Measurements from ENCODE around the gene MRPL11. TPM values are rescaled to one million over a fixed set of nuclear protein-coding genes. Genes with fewer than 3 reads are reported as not detected.

The MRPL11 gene
- total and polyA plus RNA-seq, 2 donors (not counting 3 experiments of a cell fraction or from before 2014, with no cell fraction given), result 54.9 to 69.1 TPM

- intact Hi-C loops (cut with micrococcal nuclease) (loop anchor here (2.0 kb wide), 1 partner anchor 46 kb away; the partner anchor contains the start of gene NPAS4), dilution Hi-C loops (cut with MboI; ENCODE audit: extremely low pct_ligation_motif_present, low sequenced_read_pairs) (no loop called here)
- POLR2A ChIA-PET, result interaction anchor here (1.2 kb wide), 1 partner anchor 13 kb away, joined by 15 read pairs; the partner anchor contains the start of gene DPP3
- Histone ChIP-seq H3K9me3 (replicated peaks; ENCODE audit: control insufficient read depth, insufficient read depth, low read length) (no peaks in the 10 kb centered on the region), H3K4me1 (ENCODE audit: control insufficient read depth, extremely low read depth, insufficient read depth, low read length) (peaks cover 10% of the 10 kb centered on the region), H3K79me2 (ENCODE audit: control insufficient read depth, insufficient read depth, low read length) (no peaks in the 10 kb centered on the region), H3K4me2 (ENCODE audit: insufficient read depth, low read length) (peak overlapping the region; percentile 26), H3K9ac (replicated peaks; ENCODE audit: extremely low read depth, insufficient read depth, low read length) (peak overlapping the region; percentile 4), H3K27ac (ENCODE audit: insufficient read depth, low read depth, low read length) (no peak overlapping the region), H2AFZ (ENCODE audit: low read depth, low read length) (peak overlapping the region; percentile 32), H4K20me1 (replicated peaks; ENCODE audit: control insufficient read depth, extremely low read depth, insufficient read depth, low read length) (no peaks in the 10 kb centered on the region), H3K27me3 (ENCODE audit: control insufficient read depth in 2 of 2, insufficient read depth in 2 of 2, low read length in 2 of 2) (peaks cover 0 to 2% of the 10 kb centered on the region in 2 experiments), H3K36me3 (ENCODE audit: control insufficient read depth in 2 of 2, extremely low read depth in 1 of 2, insufficient read depth in 2 of 2, low read length in 2 of 2) (no peaks in the 10 kb centered on the region), H3K9me1 (replicated peaks; ENCODE audit: control insufficient read depth, extremely low read depth, insufficient read depth, low read length) (no peaks in the 10 kb centered on the region), H3K4me3 (replicated peaks in 1 of 3; ENCODE audit: insufficient read depth in 1 of 3, low read depth in 1 of 3, low read length in 3 of 3) (peak overlapping the region; percentile 7 to 63 (median 32))
- FAIRE-seq, result no peak
- peak; percentile 23 for TF ChIP-seq POLR2AphosphoS5 (IDR thresholded peaks at IDR 0.05; ENCODE audit: insufficient read depth, low read depth, low read length)
- TF ChIP-seq MYC (IDR thresholded peaks at IDR 0.05; ENCODE audit: low read depth, low read length), result no peak
- no peak for TF ChIP-seq POLR2A (IDR thresholded peaks at IDR 0.05; ENCODE audit: low read depth, low read length)
- no peak for TF ChIP-seq FOS (IDR thresholded peaks at IDR 0.05; ENCODE audit: borderline replicate concordance, insufficient read depth, low read length)
- no peak for TF ChIP-seq MAX (IDR thresholded peaks at IDR 0.05; ENCODE audit: insufficient read depth, insufficient read length)
- peak; percentile 20 to 29 for TF ChIP-seq CTCF (IDR thresholded peaks at IDR 0.05; ENCODE audit: extremely low read depth in 1 of 2, insufficient read depth in 1 of 2, low read depth in 1 of 2, low read length in 2 of 2)
- no peak for TF ChIP-seq JUN (IDR thresholded peaks at IDR 0.05; ENCODE audit: borderline replicate concordance, insufficient read depth, insufficient read length, low read depth)
- TF ChIP-seq GATA2 (IDR thresholded peaks at IDR 0.05; ENCODE audit: insufficient read depth, insufficient read length, low read depth, low read length), result no peak
- CTCF ChIA-PET, result interaction anchor here (0.6 to 2.4 kb wide), 9 partner anchors 11 to 348 kb away, joined by 3 to 12 read pairs (median 4); partner anchors contain the start of genes BBS1, DPP3 and MRPL11
- peak; percentile 19 for DNase-seq (ENCODE audit: low read depth, low spot score)
- no TSS peak for BruUV-seq (replicated peaks)
Measured at GRCh38 chr11:66467034-66467659, 28.5 kb upstream of the MRPL11 start.
